HG03039 (cell line): ENCODE data around the gene KLHL26.

ENCODE experiments used
- ATAC-seq: cut with Tn5 transposase; IDR thresholded peaks from one replicate; pipeline ENCODE4 v1.9.1; 2021; ENCODE audit warnings: mild to moderate bottlenecking, moderate library complexity; ENCODE audit not compliant: unreplicated experiment

Gene KLHL26

DNA sequence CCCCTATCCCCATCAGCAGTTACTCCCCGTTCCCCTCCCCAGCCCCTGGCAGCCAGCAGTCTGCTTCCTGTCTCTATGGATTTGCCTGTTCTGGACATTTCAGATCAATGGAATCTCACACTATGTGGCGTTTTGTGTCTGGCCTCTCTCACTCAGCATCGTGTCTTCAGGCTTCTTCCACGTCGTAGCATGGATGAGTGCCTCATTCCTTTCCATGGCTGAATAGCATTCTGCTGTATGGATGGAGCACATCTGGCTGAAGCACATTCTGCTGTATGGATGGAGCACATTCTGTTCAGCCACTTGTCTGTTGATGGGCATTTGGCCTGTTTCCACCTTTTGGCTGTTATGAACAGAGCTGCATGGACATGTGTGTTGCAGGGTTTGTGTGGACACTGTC is 76.2 kb downstream of the KLHL26 start:
- no peak for ATAC-seq

DNA sequence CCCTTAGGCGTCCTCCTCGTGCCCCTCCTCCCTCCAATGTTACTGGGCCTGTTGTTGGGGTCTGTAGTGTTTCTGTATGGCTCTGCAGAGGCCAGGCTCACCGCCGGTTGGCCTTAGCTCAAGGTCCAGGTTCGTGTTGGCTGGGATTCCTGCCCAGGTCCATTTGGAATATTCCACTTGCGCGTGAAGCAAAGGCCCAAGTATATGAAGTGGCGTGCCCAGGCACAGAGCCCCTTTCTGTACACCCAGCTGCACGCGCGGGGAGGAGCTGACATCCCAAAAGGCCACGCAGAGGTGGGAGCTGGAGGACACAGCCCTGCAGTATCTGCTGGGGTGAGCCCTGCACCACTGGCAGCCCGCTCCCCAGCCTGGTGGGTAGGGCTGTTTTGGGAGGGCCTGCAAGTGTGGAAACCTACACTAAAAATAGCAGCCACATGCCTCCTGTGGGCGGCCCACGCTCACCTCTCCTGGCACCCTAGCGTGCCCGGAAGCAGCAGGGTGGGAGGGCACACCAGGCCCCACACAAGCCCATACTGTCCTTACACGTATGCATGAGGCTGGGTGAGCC is 76.8 kb downstream of the KLHL26 start:
- no peak for ATAC-seq

DNA sequence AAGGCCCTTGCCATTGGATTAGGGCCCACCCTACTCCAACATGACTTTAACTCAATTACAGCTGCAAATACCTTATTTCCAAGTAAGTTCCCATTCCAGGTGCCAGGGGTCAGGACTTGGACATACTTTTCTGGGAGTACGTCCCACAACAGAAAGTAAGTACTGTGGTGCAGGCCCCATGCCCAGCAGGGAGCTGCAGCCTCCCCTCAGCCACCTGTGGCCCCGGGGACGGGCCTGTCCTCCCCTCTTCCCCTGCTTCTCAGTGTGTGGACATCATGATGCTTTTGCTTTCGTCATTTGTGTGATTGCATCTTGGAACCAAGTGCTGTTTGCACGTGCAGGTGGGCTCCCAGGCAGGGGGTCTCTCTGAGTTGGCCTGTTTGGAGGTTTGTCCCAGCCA is 78.6 kb downstream of the KLHL26 start:
- no peak for ATAC-seq

DNA sequence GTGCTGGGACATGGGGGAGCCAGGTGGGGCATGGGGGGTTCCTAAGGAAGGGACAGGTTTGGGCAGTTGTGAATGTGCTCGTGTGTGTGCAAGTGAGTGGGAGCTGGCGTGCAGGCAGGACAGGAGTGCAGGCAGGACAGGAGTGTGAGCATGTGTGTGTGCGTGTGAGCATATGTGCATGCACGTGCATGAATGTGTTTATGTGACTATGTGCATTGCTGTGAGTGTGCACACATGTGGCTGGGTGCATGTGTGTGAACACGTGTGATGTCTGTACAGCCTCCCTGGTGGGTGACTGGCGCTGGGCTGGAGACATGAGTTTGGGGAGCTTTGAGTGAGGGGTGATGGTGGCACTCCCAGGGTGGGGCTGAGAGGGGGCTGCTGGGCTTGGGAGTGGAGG is 80.0 kb downstream of the KLHL26 start:
- ATAC-seq = no peak

DNA sequence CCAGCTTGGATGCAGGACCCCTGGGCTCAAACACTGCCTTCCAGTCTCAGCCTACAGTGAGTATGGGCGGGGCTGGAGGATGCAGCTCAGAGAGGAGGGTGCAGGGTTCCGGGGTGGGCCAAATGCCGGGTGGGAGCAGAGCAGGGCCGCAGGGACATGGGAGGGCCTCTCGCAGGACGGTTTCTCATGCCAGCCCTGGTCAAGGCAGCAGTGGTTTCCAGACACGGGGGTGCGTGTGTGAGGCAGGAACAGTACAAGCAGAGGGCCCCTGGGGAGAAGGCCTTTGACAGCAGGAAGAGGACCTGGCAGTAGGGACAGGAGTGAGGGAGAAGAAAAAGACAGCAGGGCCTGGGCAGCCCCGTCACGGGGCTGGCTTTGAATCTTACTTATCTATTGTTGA is 80.8 kb downstream of the KLHL26 start:
- no peak for ATAC-seq

DNA sequence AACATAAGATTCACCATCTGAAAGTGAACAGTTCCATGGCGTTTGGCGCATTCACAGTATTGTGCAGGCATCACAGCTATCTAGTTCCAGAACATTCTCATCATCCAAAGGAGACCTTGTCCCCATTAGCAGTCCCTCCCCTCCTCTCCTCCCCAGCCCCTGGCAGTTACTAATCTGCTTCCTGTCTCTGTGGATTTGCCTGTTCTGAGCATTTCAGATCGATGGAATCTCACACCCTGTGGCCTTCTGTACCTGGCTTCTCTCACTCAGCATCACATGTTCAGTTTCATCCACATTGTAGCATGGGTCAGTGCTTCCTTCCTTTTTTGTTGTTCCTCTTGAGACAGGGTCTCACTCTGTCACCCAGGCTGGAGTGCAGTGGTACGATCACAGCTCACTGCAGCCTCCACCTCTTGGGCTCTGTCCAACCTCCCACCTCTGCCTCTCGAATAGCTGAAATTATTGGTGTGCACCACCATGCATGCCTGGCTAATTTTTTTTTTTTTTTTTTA is 81.2 kb downstream of the KLHL26 start:
- ATAC-seq = no peak

DNA sequence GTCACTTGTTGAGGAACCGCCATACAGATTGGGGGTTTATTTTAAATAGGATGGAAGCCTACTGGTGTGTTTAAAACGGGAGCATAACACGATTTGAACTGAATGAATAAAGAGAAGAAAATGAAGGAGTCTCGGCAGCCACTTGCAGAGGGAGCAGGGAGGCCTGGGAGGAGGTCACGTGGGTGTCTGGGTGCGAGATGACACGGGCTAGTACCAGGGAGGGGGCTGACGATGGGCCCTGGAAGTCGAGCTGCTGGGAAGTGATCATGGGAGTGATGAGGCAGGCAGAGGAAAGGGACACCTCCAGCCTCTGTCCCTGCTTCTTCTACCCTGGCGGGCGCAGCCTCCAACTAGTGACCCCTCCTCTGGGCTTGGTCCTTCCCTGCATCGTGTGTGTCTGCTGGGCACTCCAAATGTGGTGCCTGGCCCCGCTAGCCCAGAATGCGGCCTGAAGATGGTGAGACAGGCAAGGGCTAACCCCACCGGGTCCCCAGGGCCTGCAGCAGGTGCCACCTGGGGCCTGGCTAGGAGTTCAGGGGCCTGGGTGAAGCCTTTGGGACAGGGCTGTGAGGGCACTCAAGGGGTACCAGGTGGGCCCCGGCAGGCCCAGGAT is 82.1 kb downstream of the KLHL26 start:
- no peak for ATAC-seq

DNA sequence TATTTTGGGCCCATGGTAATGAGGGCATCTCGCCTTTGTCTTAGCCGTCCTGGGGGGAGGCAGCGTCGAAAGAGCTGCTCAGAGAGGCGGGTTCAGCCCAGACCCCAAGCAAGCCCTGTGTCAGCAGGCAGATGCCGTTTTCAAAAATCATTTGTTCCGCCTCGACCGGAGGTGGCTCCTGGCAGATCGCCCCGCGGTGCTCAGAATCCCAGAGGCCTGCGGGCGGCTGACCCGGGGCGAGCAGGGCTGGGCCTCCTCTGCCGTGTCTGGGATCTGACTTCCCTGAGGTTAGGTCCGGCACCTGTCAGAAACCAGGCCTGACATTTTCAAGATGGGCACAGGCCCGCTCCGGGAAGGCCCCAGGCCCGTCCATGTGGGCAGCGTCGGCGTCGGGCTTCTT is 82.7 kb downstream of the KLHL26 start:
- no peak for ATAC-seq
